C4-2B (cell line): Measurements from ENCODE around the gene LARP4B.

Experiments used
- ZFX ChIP-seq: fragments of 450-650 bp; IDR thresholded peaks from 2 replicates; pipeline ENCODE4 v1.6.1; 2017
- TF ChIP-seq, protein P1 (sequence below): fragments of 450-650 bp; conservative IDR thresholded peaks from 2 replicates; pipeline ENCODE4 v1.5.1; 2017; ENCODE audit warnings: mild to moderate bottlenecking

DNA sequence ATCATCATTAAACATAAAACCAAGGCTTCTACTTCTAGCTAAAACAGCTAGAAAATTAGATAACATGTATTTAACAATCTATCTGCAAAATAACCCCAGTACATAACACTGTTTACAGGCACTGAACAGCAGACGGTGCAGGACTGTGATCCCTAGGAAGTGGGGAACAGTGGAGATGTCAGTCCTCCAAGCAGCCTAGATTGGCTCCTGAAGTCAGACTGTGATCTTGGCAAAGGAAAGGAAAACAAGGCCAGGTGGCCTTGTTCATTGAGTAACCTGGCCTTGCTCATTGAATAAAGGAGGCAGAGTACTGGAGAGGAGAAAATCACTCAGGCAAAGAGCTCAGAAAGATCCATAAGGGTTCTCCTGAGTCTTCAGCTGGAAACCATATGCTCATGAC is 164.3 kb downstream of the LARP4B start:
- TF ChIP-seq, protein P1, sequence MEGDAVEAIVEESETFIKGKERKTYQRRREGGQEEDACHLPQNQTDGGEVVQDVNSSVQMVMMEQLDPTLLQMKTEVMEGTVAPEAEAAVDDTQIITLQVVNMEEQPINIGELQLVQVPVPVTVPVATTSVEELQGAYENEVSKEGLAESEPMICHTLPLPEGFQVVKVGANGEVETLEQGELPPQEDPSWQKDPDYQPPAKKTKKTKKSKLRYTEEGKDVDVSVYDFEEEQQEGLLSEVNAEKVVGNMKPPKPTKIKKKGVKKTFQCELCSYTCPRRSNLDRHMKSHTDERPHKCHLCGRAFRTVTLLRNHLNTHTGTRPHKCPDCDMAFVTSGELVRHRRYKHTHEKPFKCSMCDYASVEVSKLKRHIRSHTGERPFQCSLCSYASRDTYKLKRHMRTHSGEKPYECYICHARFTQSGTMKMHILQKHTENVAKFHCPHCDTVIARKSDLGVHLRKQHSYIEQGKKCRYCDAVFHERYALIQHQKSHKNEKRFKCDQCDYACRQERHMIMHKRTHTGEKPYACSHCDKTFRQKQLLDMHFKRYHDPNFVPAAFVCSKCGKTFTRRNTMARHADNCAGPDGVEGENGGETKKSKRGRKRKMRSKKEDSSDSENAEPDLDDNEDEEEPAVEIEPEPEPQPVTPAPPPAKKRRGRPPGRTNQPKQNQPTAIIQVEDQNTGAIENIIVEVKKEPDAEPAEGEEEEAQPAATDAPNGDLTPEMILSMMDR: no peak
- TF ChIP-seq ZFX: no peak
